Suprapubic skin (tissue), 4 donors: ENCODE results near the gene PGP. TPM values are rescaled to one million over a fixed set of nuclear protein-coding genes. Genes with fewer than 3 reads are reported as not detected.
A peak's percentile ranks its signal among the peaks of the same experiment; 100 is the strongest.

Source experiments
- DNase-seq, 2 donors: peaks; one replicate each; pipeline ENCODE4 v3.0.0-alpha.2; 2019; ENCODE audit warnings: low spot score in 2 of 2
- H3K27ac ChIP-seq: fragments of 200-600 bp; sonication (generic); one replicate; pipeline ENCODE4 v1.5.1; 2019
- H3K27me3 ChIP-seq: fragments of 200-600 bp; sonication (generic); one replicate; pipeline ENCODE4 v1.5.1; 2019
- H3K36me3 ChIP-seq: fragments of 200-600 bp; sonication (generic); one replicate; pipeline ENCODE4 v1.5.1; 2019
- H3K4me1 ChIP-seq: fragments of 200-600 bp; sonication (generic); one replicate; pipeline ENCODE4 v1.5.1; 2019
- H3K4me3 ChIP-seq: fragments of 200-600 bp; sonication (generic); one replicate; pipeline ENCODE4 v1.5.1; 2019; ENCODE audit warnings: mild to moderate bottlenecking
- H3K9me3 ChIP-seq: fragments of 200-600 bp; sonication (generic); one replicate; pipeline ENCODE4 v1.5.1; 2019
- EP300 ChIP-seq: sonication (generic); formaldehyde crosslinking; IDR thresholded peaks from one replicate; pipeline ENCODE4 v1.6.1; 2017; ENCODE audit warnings: antibody characterized with exemption
- POLR2A ChIP-seq, 2 donors: fragments of 450-650 bp; IDR thresholded peaks; one replicate each; pipeline ENCODE4 v1.6.1; 2017; ENCODE audit warnings: antibody characterized with exemption in 2 of 2, mild to moderate bottlenecking in 2 of 2, moderate library complexity in 2 of 2
- POLR2AphosphoS5 ChIP-seq, 3 donors: sonication (generic); formaldehyde crosslinking; IDR thresholded peaks; one replicate each; pipeline ENCODE4 v1.6.1; 2017; ENCODE audit warnings: antibody characterized with exemption in 3 of 3
- WGBS: methylation state at CpG from one replicate; pipeline ENCODE4 v1.1.5; 2018; 5-methylcytosine and 5-hydroxymethylcytosine counted together
- total RNA-seq, 4 donors: library from RNA; depleted of rRNA; stranded (reverse); fragments of >200 nt; gene quantifications; one replicate each; pipeline ENCODE4 v1.1.0, GENCODE V29; 2016
- TF ChIP-seq, protein P1 (sequence below), 2 donors: fragments of 200-600 bp in 1 of 2; fragments of 450-650 bp in 1 of 2; sonication (generic) in 1 of 2; IDR thresholded peaks; one replicate each; pipeline ENCODE4 v1.5.1; 2016 to 2019; ENCODE audit warnings: antibody characterized with exemption in 2 of 2, mild to moderate bottlenecking in 1 of 2, moderate library complexity in 1 of 2

Gene PGP
- total RNA-seq, 4 donors from 2014 or later = 6.8 to 9.5 (median 7.6) TPM

DNA sequence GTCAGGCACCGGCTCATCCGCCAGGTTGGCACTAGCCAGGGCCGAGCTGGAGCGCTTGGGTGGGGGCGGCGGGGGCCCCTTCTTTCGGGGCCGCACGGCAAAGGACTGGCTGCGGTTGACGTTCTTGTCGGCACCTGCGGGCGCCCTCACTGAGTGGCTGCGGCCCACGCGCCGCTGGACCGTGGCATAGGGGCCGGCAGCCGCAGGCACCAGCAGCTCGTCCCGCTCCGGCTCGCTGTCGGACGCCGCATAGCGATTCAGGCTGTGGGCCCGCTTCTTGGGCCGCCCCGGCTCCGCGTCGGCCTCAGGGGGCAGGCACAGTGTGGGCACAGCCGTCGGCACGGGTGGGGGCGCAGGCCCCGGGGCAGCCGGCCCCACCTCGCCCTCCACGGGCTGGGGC lies 34.2 kb downstream of the PGP start:
- DNase-seq = no peak
- Histone ChIP-seq H3K27ac (no peak overlapping the region), H3K4me1 (peaks cover 13% of the 10 kb centered on the region), H3K27me3 (no peaks in the 10 kb centered on the region), H3K4me3 (no peak overlapping the region), H3K36me3 (peaks cover 25% of the 10 kb centered on the region), H3K9me3 (no peaks in the 10 kb centered on the region)
- TF ChIP-seq POLR2A (IDR thresholded peaks at IDR 0.05) = no peak
- TF ChIP-seq POLR2AphosphoS5 (IDR thresholded peaks at IDR 0.05) = no peak
- TF ChIP-seq EP300 = no peak
- TF ChIP-seq, protein P1, sequence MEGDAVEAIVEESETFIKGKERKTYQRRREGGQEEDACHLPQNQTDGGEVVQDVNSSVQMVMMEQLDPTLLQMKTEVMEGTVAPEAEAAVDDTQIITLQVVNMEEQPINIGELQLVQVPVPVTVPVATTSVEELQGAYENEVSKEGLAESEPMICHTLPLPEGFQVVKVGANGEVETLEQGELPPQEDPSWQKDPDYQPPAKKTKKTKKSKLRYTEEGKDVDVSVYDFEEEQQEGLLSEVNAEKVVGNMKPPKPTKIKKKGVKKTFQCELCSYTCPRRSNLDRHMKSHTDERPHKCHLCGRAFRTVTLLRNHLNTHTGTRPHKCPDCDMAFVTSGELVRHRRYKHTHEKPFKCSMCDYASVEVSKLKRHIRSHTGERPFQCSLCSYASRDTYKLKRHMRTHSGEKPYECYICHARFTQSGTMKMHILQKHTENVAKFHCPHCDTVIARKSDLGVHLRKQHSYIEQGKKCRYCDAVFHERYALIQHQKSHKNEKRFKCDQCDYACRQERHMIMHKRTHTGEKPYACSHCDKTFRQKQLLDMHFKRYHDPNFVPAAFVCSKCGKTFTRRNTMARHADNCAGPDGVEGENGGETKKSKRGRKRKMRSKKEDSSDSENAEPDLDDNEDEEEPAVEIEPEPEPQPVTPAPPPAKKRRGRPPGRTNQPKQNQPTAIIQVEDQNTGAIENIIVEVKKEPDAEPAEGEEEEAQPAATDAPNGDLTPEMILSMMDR (IDR thresholded peaks at IDR 0.05) = no peak
- 92% methylated on average over 25 of the region's 43 CpGs for WGBS

DNA sequence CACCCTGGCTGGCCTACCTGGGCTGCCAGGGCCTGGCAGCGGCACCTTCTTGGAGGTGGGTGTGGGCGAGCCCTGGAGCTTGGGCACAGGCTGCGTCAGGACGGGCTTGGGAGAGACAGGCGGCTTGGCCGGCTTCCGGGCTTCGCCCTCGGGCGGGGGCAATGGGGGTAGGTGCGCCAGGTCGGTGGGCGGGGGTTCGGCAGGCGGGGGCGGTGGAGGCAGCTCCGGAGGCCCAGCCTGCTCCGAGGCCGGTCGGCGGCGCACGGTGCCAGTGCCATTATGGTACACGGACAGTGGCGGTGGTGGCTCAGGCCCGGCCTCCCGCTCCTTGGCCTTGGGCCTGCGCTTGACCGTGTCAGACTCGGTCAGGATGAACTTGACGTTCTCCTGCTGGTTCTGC lies 35.1 kb downstream of the PGP start:
- no peaks in the 10 kb centered on the region for H3K27me3 ChIP-seq
- peaks cover 34% of the 10 kb centered on the region for H3K36me3 ChIP-seq
- peaks cover 13% of the 10 kb centered on the region for H3K4me1 ChIP-seq
- DNase-seq = no peak
- peak overlapping the region; percentile 35 for H3K27ac ChIP-seq
- H3K4me3 ChIP-seq = peak overlapping the region; percentile 36
- WGBS = 65% methylated on average over 7 of the region's 31 CpGs
- TF ChIP-seq, protein P1 (IDR thresholded peaks at IDR 0.05) = no peak
- no peak for TF ChIP-seq POLR2A (IDR thresholded peaks at IDR 0.05)
- no peak for TF ChIP-seq POLR2AphosphoS5 (IDR thresholded peaks at IDR 0.05)
- no peak for TF ChIP-seq EP300
- H3K9me3 ChIP-seq = no peaks in the 10 kb centered on the region

DNA sequence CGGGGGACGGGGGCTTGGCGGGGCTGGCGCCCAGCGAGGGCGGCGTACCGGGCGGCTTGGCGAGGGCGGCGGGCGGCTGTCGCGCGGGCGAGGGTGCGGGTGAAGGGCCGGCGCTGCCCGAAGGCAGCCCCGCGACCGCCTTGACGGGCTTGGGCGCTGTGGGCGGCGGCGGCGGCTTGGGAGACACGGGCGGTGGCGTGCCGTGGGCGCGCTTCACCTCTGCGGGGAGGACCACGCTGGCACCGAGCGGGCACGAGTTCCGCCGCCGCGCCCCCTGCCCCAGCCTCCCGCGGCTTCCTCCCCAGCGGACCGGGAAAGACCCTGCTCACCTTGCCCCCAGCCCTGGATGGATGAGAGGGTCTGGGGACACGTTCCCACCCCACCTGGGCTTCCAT lies 35.5 kb downstream of the PGP start:
- peak overlapping the region; percentile 36 for H3K4me3 ChIP-seq
- no peaks in the 10 kb centered on the region for H3K9me3 ChIP-seq
- peak overlapping the region; percentile 35 for H3K27ac ChIP-seq
- TF ChIP-seq POLR2AphosphoS5 (IDR thresholded peaks at IDR 0.05) (no peak), EP300 (no peak), POLR2A (IDR thresholded peaks at IDR 0.05) (no peak)
- TF ChIP-seq, protein P1 (IDR thresholded peaks at IDR 0.05) = no peak
- H3K4me1 ChIP-seq = peaks cover 13% of the 10 kb centered on the region
- DNase-seq = no peak
- no CpG with 5 or more reads among the region's 50 CpGs for WGBS
- H3K36me3 ChIP-seq = peaks cover 39% of the 10 kb centered on the region
- H3K27me3 ChIP-seq = no peaks in the 10 kb centered on the region

DNA sequence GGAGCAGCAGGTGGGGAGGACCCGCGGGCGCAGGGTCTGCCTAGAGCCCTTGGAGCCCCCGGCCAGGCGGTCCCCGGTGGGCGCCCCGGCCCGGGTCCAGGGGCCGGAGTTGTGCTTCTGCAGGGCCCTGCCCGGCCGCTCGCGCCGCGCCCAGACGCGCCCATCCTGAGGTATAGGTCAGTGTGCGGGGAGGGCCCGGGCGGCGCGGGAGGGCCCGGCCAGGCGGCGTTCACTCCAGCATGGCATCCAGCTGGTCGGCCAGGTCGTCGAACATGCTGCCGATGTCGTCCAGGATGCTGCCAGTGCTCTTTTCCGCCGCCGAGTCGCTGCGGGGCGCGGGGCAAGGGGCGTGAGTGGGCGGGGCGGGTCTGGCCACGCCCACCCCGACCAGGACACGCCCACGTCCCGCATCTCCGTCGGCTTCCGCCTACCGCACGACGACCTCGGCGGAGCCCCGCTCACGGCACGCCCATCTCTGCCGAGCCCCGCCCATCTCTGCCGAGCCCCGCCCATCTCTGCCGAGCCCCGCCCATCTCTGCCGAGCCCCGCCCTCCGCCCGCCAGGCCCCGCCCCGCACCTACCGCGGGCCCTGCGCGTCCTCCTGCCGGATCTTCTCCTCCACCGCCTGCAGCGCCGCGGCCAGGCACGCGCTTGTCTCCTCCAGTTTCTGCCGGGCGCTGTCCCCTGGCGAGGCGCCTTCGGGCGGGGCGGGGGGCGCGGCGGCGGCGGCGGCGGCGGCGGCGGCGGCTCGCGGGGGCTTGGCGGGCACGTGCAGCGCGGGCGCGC lies 36.1 kb downstream of the PGP start:
- Histone ChIP-seq H3K9me3 (no peaks in the 10 kb centered on the region), H3K4me3 (peak overlapping the region; percentile 36), H3K27ac (no peak overlapping the region), H3K27me3 (no peaks in the 10 kb centered on the region), H3K4me1 (peaks cover 13% of the 10 kb centered on the region), H3K36me3 (peaks cover 45% of the 10 kb centered on the region)
- TF ChIP-seq EP300 (no peak), POLR2AphosphoS5 (IDR thresholded peaks at IDR 0.05) (no peak), POLR2A (IDR thresholded peaks at IDR 0.05) (no peak)
- TF ChIP-seq, protein P1 (IDR thresholded peaks at IDR 0.05) = no peak
- 33% methylated on average over 33 of the region's 106 CpGs for WGBS
- DNase-seq = no peak

DNA sequence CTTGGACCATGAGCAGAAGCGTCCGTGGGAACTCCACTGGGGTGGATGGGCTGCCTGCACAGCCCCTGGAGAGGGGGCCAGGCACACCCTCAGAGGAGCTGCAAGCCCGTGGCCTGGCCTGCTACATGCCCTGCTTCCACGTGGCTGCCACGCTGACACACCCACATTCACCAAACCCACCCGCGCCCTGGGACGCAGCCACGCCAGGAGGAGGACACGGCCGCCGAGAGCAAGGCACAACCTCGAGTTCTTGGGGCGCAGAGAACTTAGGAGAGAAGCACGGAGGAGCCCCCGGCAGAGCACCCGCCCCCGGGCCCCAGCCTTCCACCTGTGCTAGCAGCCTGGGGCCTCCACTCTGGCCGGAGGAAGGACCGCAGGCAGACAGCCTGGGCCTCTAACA lies 37.1 kb downstream of the PGP start:
- no peaks in the 10 kb centered on the region for H3K27me3 ChIP-seq
- H3K4me1 ChIP-seq = peaks cover 13% of the 10 kb centered on the region
- peaks cover 54% of the 10 kb centered on the region for H3K36me3 ChIP-seq
- no peak overlapping the region for H3K27ac ChIP-seq
- H3K4me3 ChIP-seq = no peak overlapping the region
- H3K9me3 ChIP-seq = no peaks in the 10 kb centered on the region
- TF ChIP-seq POLR2A (IDR thresholded peaks at IDR 0.05) (no peak), EP300 (no peak), POLR2AphosphoS5 (IDR thresholded peaks at IDR 0.05) (no peak)
- TF ChIP-seq, protein P1 (IDR thresholded peaks at IDR 0.05) = no peak
- DNase-seq = no peak
- 90% methylated on average over 5 of the region's 20 CpGs for WGBS
